ENCODE results near the gene CFLAR.

GRCh38 chr2:201150454-201151020 lies 34.6 kb downstream of the CFLAR start:
- TF ChIP-seq CTCF (IDR thresholded peaks at IDR 0.05) (no peak), POLR2A (IDR thresholded peaks at IDR 0.05) (no peak), EP300 (IDR thresholded peaks at IDR 0.05) (no peak)

All from tibial nerve (tissue), 4 donors.